HepG2 (cell line): Measurements from ENCODE around the gene ICAM2. TPM values are rescaled to one million over a fixed set of nuclear protein-coding genes. Genes with fewer than 3 reads are reported as not detected.
A peak's percentile ranks its signal among the peaks of the same experiment; 100 is the strongest.

Source experiments
- AGO2 ChIP-seq: fragments of 200-400 bp; formaldehyde crosslinking; optimal IDR thresholded peaks from 2 replicates; pipeline ENCODE3; 2017; ENCODE audit warnings: mild to moderate bottlenecking, low read depth, low read length, moderate library complexity
- ATF5 ChIP-seq: sonication (generic); formaldehyde crosslinking; IDR thresholded peaks from 2 replicates; pipeline ENCODE4 v1.4.0; 2020; ENCODE audit warnings: mild to moderate bottlenecking, low read depth, missing genetic modification reagents
- CCDC6 ChIP-seq: sonication (generic); formaldehyde crosslinking; IDR thresholded peaks from 2 replicates; pipeline ENCODE4 v1.8.1; 2022; ENCODE audit warnings: mild to moderate bottlenecking, missing genetic modification reagents, moderate library complexity
- FOSL2 ChIP-seq: sonication (generic); formaldehyde crosslinking; IDR thresholded peaks from 2 replicates; pipeline ENCODE4 v1.4.0; 2020; ENCODE audit warnings: missing genetic modification reagents
- FOXA3 ChIP-seq: IDR thresholded peaks from 2 replicates; pipeline ENCODE4 v1.6.1; 2016; ENCODE audit warnings: missing genetic modification reagents, missing compliant biosample characterization
- FOXC1 ChIP-seq: sonication (generic); formaldehyde crosslinking; IDR thresholded peaks from 2 replicates; pipeline ENCODE4 v1.8.0; 2022; ENCODE audit warnings: mild to moderate bottlenecking, missing genetic modification reagents, borderline replicate concordance
- HOXA3 ChIP-seq: sonication (generic); formaldehyde crosslinking; IDR thresholded peaks from 2 replicates; pipeline ENCODE4 v1.5.0; 2020; ENCODE audit warnings: missing genetic modification reagents
- MEIS2 ChIP-seq: sonication (generic); formaldehyde crosslinking; IDR thresholded peaks from 2 replicates; pipeline ENCODE4 v1.9.0; 2021; ENCODE audit warnings: mild to moderate bottlenecking, missing genetic modification reagents
- MXD4 ChIP-seq: IDR thresholded peaks from 2 replicates; pipeline ENCODE4 v1.6.1; 2016; ENCODE audit warnings: mild to moderate bottlenecking, missing biosample characterization, missing genetic modification reagents
- NFKB2 ChIP-seq: sonication (generic); formaldehyde crosslinking; IDR thresholded peaks from 2 replicates; pipeline ENCODE4 v1.4.0; 2020; ENCODE audit warnings: missing genetic modification reagents, borderline replicate concordance
- RARG ChIP-seq: sonication (generic); formaldehyde crosslinking; IDR thresholded peaks from 2 replicates; pipeline ENCODE4 v1.4.0; 2020; ENCODE audit warnings: low read depth, mild to moderate bottlenecking, missing genetic modification reagents
- REPIN1 ChIP-seq: sonication (generic); formaldehyde crosslinking; IDR thresholded peaks from 2 replicates; pipeline ENCODE4 v1.8.0; 2022; ENCODE audit warnings: missing genetic modification reagents, low read depth, mild to moderate bottlenecking, borderline replicate concordance
- SNRNP70 ChIP-seq: fragments of 200-400 bp; formaldehyde crosslinking; IDR thresholded peaks from 2 replicates; pipeline ENCODE4 v1.6.1; 2017; ENCODE audit warnings: mild to moderate bottlenecking, low read depth, low read length, moderate library complexity
- TRAFD1 ChIP-seq: sonication (generic); formaldehyde crosslinking; IDR thresholded peaks from 2 replicates; pipeline ENCODE4 v1.5.1; 2020; ENCODE audit warnings: missing genetic modification reagents, mild to moderate bottlenecking, borderline replicate concordance
- ZBTB25 ChIP-seq: IDR thresholded peaks from 2 replicates; pipeline ENCODE4 v1.6.1; 2018; ENCODE audit warnings: missing genetic modification reagents
- ZC3H4 ChIP-seq: sonication (generic); formaldehyde crosslinking; IDR thresholded peaks from 2 replicates; pipeline ENCODE4 v1.4.0; 2020; ENCODE audit warnings: missing genetic modification reagents, borderline replicate concordance
- ZMYM3 ChIP-seq: sonication (generic); formaldehyde crosslinking; IDR thresholded peaks from 2 replicates; pipeline ENCODE4 v1.5.1; 2020; ENCODE audit warnings: mild to moderate bottlenecking, missing genetic modification reagents
- ZNF350 ChIP-seq: sonication (generic); formaldehyde crosslinking; IDR thresholded peaks from 2 replicates; pipeline ENCODE4 v1.4.0; 2020; ENCODE audit warnings: mild to moderate bottlenecking, low read depth, missing genetic modification reagents, borderline replicate concordance
- ZNF484 ChIP-seq: sonication (generic); formaldehyde crosslinking; IDR thresholded peaks from 2 replicates; pipeline ENCODE4 v1.5.1; 2020; ENCODE audit warnings: mild to moderate bottlenecking, low read depth, missing genetic modification reagents, borderline replicate concordance
- ZNF598 ChIP-seq: sonication (generic); formaldehyde crosslinking; IDR thresholded peaks from 2 replicates; pipeline ENCODE4 v1.5.1; 2020; ENCODE audit warnings: mild to moderate bottlenecking, missing genetic modification reagents, borderline replicate concordance
- ZNF788 ChIP-seq: sonication (generic); formaldehyde crosslinking; IDR thresholded peaks from 2 replicates; pipeline ENCODE4 v1.5.0; 2020; ENCODE audit warnings: mild to moderate bottlenecking, missing genetic modification reagents, borderline replicate concordance
- ZNF883 ChIP-seq: sonication (generic); formaldehyde crosslinking; IDR thresholded peaks from 2 replicates; pipeline ENCODE4 v1.5.1; 2020; ENCODE audit warnings: mild to moderate bottlenecking, missing genetic modification reagents; ENCODE audit errors: not compliant biosample characterization
- ZNF891 ChIP-seq: sonication (generic); formaldehyde crosslinking; IDR thresholded peaks from 2 replicates; pipeline ENCODE4 v1.5.0; 2020; ENCODE audit warnings: mild to moderate bottlenecking, missing genetic modification reagents
- polyA plus RNA-seq, 8 experiments: library from polyadenylated mRNA; depleted of rRNA in 3 of 8; stranded (reverse) in 7 of 8; unstranded in 1 of 8; fragments of >200 nt; fragmentation: Illumina TruSeq in 4 of 8; extraction: Trizol in 4 of 8; gene quantifications; 2 replicates each; pipeline versions ENCODE4 v1.2.1 to v1.2.3, GENCODE V29; 2011 to 2016; ENCODE audit warnings: low read depth in 4 of 8, missing spikeins in 1 of 8, mixed read lengths in 1 of 8; ENCODE audit not compliant: insufficient read depth in 1 of 8
- total RNA-seq, 5 experiments: library from RNA; depleted of rRNA; stranded (reverse); fragments of >200 nt; fragmentation: Illumina TruSeq; extraction: Trizol; gene quantifications; 2 replicates each; pipeline ENCODE4 v1.2.3, GENCODE V29; 2016; ENCODE audit warnings: low read depth in 1 of 5
- TF ChIP-seq, protein P1 (sequence below), 2 experiments: sonication (generic) in 1 of 2; formaldehyde crosslinking in 1 of 2; IDR thresholded peaks; 2 replicates each; pipeline versions ENCODE4 v1.4.0 to v1.6.1; 2018 to 2020; ENCODE audit warnings: missing genetic modification reagents in 2 of 2, borderline replicate concordance in 1 of 2, low read depth in 1 of 2, mild to moderate bottlenecking in 1 of 2, missing biosample characterization in 1 of 2

The ICAM2 gene
- total and polyA plus RNA-seq, 2 of the 13 experiments (the other 11 are each of a cell fraction or from before 2014, with no cell fraction given) = 10.9 to 20.8 TPM

GRCh38 chr17:64063766-64064224, 43.4 kb upstream of the ICAM2 start (continued):
- TF ChIP-seq FOXA3 (peak; percentile 50; the same call in 1 of the 2 replicates), ZNF484 (CRISPR knock-in tag) (no peak), ZC3H4 (no peak), ZMYM3 (CRISPR knock-in tag) (peak; percentile 16; the same call in 1 of the 2 replicates), ZNF891 (0 out of 2 replicates have a peak, but pooled peaks have one; percentile 44), MXD4 (CRISPR knock-in tag) (peak; percentile 74; the same call in 1 of the 2 replicates), ATF5 (CRISPR knock-in tag) (no peak), ZBTB25 (CRISPR knock-in tag) (0 out of 2 replicates have a peak, but pooled peaks have one; percentile 33), CCDC6 (CRISPR knock-in tag) (0 out of 2 replicates have a peak, but pooled peaks have one; percentile 62), FOXC1 (CRISPR knock-in tag) (peak; percentile 58; the same call in 1 of the 2 replicates), ZNF598 (CRISPR knock-in tag) (peak; percentile 80; the same call in 1 of the 2 replicates), REPIN1 (CRISPR knock-in tag) (peak; percentile 22; the same call in 1 of the 2 replicates), TRAFD1 (CRISPR knock-in tag) (0 out of 2 replicates have a peak, but pooled peaks have one; percentile 66), FOSL2 (CRISPR knock-in tag) (peak; percentile 31; the same call in 1 of the 2 replicates), HOXA3 (CRISPR knock-in tag) (0 out of 2 replicates have a peak, but pooled peaks have one; percentile 26), NFKB2 (CRISPR knock-in tag) (peak; percentile 58; the same call in 1 of the 2 replicates), SNRNP70 (no peak), MEIS2 (no peak), RARG (CRISPR knock-in tag) (no peak), ZNF788 (CRISPR knock-in tag) (peak; percentile 18; the same call in 1 of the 2 replicates), AGO2 (peak; percentile 45), ZNF883 (CRISPR knock-in tag) (peak; percentile 62), ZNF350 (CRISPR knock-in tag) (0 out of 2 replicates have a peak, but pooled peaks have one; percentile 27)
- TF ChIP-seq, protein P1, sequence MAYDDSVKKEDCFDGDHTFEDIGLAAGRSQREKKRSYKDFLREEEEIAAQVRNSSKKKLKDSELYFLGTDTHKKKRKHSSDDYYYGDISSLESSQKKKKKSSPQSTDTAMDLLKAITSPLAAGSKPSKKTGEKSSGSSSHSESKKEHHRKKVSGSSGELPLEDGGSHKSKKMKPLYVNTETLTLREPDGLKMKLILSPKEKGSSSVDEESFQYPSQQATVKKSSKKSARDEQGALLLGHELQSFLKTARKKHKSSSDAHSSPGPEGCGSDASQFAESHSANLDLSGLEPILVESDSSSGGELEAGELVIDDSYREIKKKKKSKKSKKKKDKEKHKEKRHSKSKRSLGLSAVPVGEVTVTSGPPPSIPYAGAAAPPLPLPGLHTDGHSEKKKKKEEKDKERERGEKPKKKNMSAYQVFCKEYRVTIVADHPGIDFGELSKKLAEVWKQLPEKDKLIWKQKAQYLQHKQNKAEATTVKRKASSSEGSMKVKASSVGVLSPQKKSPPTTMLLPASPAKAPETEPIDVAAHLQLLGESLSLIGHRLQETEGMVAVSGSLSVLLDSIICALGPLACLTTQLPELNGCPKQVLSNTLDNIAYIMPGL (CRISPR knock-in tag; IDR thresholded peaks at IDR 0.05; ENCODE audit: borderline replicate concordance in 1 of 2, low read depth in 1 of 2) = peak in 1 of 2 experiments; percentile 50; a peak in 1 of 4 replicates
